GM10248 (cell line): Measurements from ENCODE around the gene AFAP1.

Experiments
- CTCF ChIA-PET: fragments of 300-600 bp; sonication (Branson Sonifier 250); formaldehyde crosslinking; extraction: SDS; loops from one replicate; lab custom pipeline; 2021; ENCODE audit warnings: antibody characterized with exemption; lab: Yijun Ruan, JAX
- POLR2A ChIA-PET: fragments of 350-650 bp; sonication (Branson Sonifier 250); formaldehyde crosslinking; extraction: SDS; loops from one replicate; lab custom pipeline; 2020; ENCODE audit warnings: antibody characterized with exemption; lab: Yijun Ruan, JAX
- DNase-seq: peaks from one replicate; pipeline ENCODE4 v3.0.0; 2012; ENCODE audit errors: extremely low spot score
- TF ChIP-seq, protein P1 (sequence below): IDR thresholded peaks from 2 replicates; pipeline ENCODE4 v1.5.1; 2012; ENCODE audit warnings: mild to moderate bottlenecking, low read depth; ENCODE audit errors: extremely low read depth, missing control alignments, control extremely low read depth

Gene AFAP1

GRCh38 chr4:7713757-7714156 lies 225.9 kb downstream of the AFAP1 start:
- TF ChIP-seq, protein P1, sequence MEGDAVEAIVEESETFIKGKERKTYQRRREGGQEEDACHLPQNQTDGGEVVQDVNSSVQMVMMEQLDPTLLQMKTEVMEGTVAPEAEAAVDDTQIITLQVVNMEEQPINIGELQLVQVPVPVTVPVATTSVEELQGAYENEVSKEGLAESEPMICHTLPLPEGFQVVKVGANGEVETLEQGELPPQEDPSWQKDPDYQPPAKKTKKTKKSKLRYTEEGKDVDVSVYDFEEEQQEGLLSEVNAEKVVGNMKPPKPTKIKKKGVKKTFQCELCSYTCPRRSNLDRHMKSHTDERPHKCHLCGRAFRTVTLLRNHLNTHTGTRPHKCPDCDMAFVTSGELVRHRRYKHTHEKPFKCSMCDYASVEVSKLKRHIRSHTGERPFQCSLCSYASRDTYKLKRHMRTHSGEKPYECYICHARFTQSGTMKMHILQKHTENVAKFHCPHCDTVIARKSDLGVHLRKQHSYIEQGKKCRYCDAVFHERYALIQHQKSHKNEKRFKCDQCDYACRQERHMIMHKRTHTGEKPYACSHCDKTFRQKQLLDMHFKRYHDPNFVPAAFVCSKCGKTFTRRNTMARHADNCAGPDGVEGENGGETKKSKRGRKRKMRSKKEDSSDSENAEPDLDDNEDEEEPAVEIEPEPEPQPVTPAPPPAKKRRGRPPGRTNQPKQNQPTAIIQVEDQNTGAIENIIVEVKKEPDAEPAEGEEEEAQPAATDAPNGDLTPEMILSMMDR, result no peak
- no peak for DNase-seq
- CTCF ChIA-PET, result interaction anchor here (1.0 kb wide), 1 partner anchor 9 kb away, joined by 3 read pairs; no protein-coding TSS in a partner anchor
- POLR2A ChIA-PET, result no interaction called here

DNA sequence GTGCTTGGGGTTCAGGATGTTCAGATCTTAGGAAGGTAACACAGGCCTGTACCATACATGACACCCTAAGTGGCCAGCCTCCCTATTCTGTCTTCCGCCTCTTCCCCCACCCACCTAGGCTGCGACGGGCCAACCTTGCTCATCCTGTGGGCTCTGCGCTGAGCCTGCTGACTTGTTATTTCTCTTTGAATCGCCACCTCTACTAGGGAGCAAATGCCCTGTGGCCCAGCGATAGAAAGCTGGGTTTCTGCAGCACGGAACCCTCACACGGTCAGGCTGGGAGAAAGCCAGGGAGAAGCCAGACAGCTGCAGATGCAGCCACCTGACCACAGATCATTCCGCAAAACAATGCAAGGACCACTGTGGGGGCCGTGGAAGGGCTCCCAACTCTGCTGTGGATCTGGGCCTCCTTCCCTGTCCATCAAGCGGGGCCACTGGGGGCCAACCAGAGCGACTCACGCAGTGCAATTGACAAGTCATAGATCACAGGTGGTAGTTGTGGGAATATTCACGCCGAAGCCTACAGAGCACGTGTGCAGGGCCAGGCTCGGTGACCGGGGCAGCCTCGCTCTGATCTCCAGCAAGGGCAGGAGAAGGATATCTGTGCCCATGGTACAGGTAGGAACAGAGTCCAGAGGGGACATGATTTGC lies 227.5 kb downstream of the AFAP1 start:
- ChIA-PET CTCF (interaction anchor here (1.0 kb wide), 1 partner anchor 90 kb away, joined by 3 read pairs; no protein-coding TSS in a partner anchor), POLR2A (no interaction called here)
- no peak for DNase-seq
- TF ChIP-seq, protein P1, result no peak

DNA sequence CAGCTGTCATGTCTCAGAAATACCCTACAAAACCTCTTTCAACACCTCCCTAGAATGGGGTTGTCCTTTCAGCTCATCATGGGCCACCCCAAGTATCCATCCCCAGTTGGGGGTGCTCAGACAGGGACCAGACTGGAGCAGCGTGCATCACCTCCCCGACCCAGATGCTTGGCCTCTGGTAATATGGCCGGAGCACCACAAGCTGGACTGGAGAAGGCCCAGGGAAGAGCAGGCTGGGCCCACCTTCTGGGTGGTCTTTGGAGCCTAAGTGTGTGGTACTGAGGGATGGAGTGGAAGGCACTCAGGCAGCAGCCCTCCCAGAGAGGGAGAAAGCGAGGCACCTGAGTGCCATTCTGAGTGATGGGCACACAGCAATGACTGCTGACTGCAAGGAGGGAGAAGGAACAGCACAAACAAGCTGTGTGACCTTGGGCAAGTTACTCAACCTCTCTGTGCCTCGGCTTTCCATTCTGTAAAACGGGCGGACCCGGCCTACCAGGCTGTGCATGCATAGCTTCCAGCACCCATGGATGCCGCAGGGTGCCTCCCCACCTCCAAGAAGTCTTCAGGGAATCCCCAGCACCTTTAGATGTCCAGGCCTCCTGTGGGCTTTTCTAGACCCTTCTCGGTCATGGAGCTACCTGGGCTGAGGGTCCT lies 228.2 kb downstream of the AFAP1 start:
- ChIA-PET POLR2A (no interaction called here), CTCF (interaction anchor here (1.0 kb wide), 1 partner anchor 91 kb away, joined by 3 read pairs; no protein-coding TSS in a partner anchor)
- TF ChIP-seq, protein P1, result no peak
- no peak for DNase-seq

DNA sequence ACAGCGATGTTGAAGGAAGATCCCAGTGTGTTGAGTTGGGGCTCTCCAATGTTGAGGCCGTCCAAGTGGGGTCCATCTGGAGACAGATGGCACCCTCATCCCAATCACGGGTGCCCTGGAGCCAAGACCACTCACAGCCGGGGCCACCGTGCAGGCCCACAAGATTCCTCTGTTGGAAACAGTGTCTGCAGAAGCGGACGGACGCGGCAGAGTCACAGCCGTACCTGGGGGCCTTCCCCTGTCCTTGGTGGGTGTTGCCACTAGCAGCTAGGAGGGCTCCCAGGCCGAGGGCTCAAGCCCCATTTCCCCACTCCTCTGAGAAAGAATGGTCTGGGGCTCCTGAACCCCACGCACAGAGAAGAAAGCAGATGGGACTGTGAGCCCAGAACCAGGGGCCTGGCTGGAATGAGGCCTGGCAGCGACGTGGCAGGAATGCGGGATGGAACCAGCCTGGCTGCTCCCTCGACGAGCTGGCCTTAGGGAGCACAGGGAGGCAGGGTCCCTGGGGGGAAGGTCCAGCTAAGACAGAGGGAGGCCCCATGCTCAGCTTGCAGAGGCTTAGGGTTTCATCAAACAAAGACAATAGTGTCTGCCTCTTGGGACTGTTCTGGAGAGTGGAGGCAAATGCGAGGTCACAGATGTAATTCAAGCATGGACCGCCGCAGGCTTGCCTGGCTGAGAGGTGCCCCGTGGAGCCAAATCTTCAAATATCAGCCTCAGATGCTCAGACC lies 228.9 kb downstream of the AFAP1 start:
- CTCF ChIA-PET, result interaction anchor here (1.0 kb wide), 1 partner anchor 92 kb away, joined by 3 read pairs; no protein-coding TSS in a partner anchor
- TF ChIP-seq, protein P1, result no peak
- DNase-seq, result no peak
- POLR2A ChIA-PET, result no interaction called here

- DNase-seq, result no peak
- CTCF ChIA-PET, result no interaction called here
- TF ChIP-seq, protein P1, result no peak
- POLR2A ChIA-PET, result no interaction called here
Measured at GRCh38 chr4:7710126-7710525, 229.5 kb downstream of the AFAP1 start.

DNA sequence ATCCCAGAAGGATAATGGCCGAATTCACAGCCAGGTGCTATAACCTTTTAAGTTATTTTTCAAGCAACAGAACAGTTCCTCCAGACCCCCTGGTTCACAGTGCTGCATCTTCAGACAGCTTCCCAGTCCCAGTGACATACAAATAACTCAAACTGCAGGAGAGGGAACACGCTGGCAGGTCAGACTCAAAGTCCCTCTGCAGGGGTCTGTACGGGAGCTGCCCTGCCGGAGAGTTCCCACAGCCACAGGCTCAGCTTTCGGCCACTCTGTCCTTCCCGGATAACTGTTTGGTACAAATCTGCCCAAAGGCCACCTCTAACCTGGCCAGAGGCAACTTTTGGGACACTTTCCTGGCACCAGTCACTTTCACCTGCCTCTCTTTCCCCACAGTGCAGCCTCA lies 230.2 kb downstream of the AFAP1 start:
- TF ChIP-seq, protein P1, result no peak
- no peak for DNase-seq
- CTCF ChIA-PET, result no interaction called here
- POLR2A ChIA-PET, result no interaction called here
